ENCODE data around the gene LGALS9.

LGALS9 gene

DNA sequence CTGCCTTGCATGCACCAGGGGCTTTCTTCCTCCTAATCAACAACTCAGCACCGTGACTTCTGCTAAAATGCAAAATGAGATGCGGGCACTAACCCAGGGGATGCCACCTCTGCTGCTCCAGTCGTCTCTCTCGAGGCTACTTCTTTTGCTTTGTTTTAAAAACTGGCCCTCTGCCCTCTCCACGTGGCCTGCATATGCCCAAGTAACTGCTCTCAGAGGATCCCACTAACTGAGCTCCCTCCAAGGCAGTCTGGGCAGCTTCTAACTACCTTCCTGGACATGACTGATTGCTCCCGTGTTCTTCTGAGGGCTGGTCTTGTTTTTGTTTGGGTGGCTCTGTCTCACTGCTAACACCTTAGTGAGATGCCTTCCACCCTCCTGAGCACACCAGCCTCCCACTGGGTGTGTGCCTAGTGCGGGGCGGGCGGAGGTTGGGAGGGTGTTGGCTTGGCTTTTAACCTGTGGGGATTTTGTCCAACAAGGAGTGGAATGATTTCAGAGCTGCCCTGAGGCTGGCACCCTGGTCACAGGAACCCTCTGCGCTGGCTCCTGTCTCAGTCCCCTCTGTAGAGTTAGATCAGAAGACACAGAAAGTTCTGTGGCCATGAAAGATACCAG lies 8.9 kb upstream of the LGALS9 start:
- TF ChIP-seq, protein P1, sequence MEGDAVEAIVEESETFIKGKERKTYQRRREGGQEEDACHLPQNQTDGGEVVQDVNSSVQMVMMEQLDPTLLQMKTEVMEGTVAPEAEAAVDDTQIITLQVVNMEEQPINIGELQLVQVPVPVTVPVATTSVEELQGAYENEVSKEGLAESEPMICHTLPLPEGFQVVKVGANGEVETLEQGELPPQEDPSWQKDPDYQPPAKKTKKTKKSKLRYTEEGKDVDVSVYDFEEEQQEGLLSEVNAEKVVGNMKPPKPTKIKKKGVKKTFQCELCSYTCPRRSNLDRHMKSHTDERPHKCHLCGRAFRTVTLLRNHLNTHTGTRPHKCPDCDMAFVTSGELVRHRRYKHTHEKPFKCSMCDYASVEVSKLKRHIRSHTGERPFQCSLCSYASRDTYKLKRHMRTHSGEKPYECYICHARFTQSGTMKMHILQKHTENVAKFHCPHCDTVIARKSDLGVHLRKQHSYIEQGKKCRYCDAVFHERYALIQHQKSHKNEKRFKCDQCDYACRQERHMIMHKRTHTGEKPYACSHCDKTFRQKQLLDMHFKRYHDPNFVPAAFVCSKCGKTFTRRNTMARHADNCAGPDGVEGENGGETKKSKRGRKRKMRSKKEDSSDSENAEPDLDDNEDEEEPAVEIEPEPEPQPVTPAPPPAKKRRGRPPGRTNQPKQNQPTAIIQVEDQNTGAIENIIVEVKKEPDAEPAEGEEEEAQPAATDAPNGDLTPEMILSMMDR (IDR thresholded peaks at IDR 0.05; ENCODE audit: control extremely low read depth, extremely low read depth, low read depth, missing control alignments) = no peak
- ChIA-PET CTCF (interaction anchor here (1.1 to 6.3 kb wide), 6 partner anchors 11 to 32 kb away, joined by 3 to 33 read pairs (median 6); no protein-coding TSS in a partner anchor), POLR2A (no interaction called here)
- DNase-seq (ENCODE audit: extremely low spot score) = no peak

DNA sequence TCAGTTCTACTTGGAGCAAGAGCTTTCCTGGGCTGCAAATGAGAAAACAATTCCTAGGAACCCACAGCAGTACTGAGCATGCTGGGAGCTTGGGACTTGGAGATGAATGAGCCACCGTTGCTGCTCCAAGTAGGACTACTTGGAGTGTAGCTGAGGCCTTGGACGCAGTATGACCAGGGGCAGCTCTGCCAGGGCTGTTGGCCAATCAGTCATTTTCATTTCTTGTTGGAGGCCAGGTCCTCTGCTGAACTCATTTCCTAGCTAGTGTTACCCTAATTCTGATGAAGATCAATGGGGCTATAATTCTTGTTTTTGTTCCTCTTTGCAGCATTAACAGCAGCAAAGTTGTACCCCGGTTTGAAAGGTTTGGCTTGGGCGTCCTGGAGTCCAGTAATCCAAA lies 8.0 kb upstream of the LGALS9 start:
- no peak for DNase-seq (ENCODE audit: extremely low spot score)
- POLR2A ChIA-PET = no interaction called here
- CTCF ChIA-PET = interaction anchor here (0.8 to 6.3 kb wide), 7 partner anchors 8 to 32 kb away, joined by 3 to 33 read pairs (median 7); no protein-coding TSS in a partner anchor
- TF ChIP-seq, protein P1 (IDR thresholded peaks at IDR 0.05; ENCODE audit: control extremely low read depth, extremely low read depth, low read depth, missing control alignments) = no peak

DNA sequence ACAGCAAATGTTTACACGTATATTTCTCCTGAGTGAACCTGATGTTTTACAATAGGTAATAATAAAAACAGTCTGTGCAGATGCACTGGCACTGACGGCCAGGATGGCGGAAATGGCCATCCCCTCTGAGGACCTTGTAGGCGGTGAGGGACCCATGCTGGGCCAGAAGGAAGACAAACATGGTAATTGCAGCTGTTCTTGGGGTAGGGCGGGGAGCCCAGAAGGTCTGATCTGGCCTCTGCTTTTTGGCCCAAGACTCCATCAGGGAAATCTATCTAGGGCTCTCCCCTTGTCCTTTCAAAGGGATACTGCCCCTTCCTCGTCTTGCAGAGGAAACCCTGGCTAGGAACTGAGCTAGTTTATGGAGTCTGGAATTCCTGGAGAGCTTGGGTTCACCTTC lies 7.4 kb upstream of the LGALS9 start:
- ChIA-PET CTCF (interaction anchor here (0.8 to 6.3 kb wide), 10 partner anchors 9 to 388 kb away, joined by 3 to 33 read pairs (median 8); no protein-coding TSS in a partner anchor), POLR2A (no interaction called here)
- DNase-seq (ENCODE audit: extremely low spot score) = no peak
- TF ChIP-seq, protein P1 (IDR thresholded peaks at IDR 0.05; ENCODE audit: control extremely low read depth, extremely low read depth, low read depth, missing control alignments) = no peak

DNA sequence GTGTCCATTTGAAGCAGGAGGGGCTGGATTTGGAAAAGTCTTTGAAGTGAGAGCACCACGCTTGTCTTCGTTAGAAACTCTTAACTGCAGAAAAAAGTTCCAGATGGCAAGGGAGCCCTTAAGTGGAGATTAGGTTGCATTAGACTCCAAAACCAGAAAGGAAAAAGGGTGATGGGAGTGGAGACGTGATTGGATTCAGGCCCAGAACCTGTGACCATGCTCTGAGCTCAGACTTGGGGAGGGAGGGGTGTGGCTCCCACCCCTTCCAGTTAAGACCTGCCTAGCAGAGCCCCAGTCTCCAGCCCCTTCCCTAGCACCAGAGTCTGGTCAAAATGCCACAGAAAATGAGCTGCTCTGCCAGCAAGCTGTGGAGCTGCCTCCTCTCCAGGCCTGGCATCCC lies 6.4 kb upstream of the LGALS9 start:
- no peak for DNase-seq (ENCODE audit: extremely low spot score)
- POLR2A ChIA-PET = no interaction called here
- CTCF ChIA-PET = interaction anchor here (1.3 to 6.3 kb wide), 7 partner anchors 10 to 388 kb away, joined by 3 to 33 read pairs (median 8); no protein-coding TSS in a partner anchor
- TF ChIP-seq, protein P1 (IDR thresholded peaks at IDR 0.05; ENCODE audit: control extremely low read depth, extremely low read depth, low read depth, missing control alignments) = no peak

DNA sequence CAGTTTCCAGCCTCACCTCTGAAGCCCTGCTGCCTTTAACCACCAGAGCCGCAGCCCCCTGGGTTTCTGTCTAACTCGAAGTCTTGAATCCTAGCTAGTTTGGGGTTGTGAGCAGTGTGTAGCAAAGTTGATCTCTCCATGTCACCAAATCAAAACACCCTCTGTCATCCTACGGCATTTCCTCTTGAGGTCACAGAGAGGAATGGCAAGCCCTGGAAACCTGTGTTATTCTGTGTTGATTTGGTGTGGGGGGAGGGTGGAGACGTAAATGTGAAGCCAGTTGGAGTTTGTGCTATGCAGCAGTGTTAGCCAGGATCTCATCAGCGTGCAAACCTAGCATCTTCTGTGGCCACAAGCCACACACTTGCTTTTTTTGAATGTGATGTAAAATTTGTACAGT lies 5.1 kb upstream of the LGALS9 start:
- TF ChIP-seq, protein P1 (IDR thresholded peaks at IDR 0.05; ENCODE audit: control extremely low read depth, extremely low read depth, low read depth, missing control alignments) = no peak
- ChIA-PET CTCF (interaction anchor here (2.7 to 6.3 kb wide), 2 partner anchors 22 to 26 kb away, joined by 11 to 33 read pairs; no protein-coding TSS in a partner anchor), POLR2A (no interaction called here)
- no peak for DNase-seq (ENCODE audit: extremely low spot score)

DNA sequence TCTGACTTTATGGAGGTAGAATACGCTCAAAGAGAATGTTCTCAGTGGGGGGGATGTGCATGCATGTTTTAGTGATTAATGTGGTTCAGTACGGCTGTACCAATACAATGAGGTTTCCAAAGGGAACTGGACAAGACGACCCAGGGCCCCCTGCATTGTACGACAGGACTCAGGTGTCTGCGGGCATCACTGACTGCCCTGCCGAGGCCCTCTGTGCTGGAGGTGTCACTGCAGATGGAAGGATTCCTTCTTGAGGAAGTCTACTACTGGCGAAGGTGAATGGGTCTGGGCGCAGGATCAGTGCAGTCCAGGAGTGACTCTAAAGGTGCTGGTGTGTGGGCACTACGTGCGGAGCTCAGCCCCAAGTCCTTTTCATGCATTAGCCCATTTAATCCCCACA lies 3.5 kb upstream of the LGALS9 start:
- ChIA-PET CTCF (interaction anchor here (9.8 kb wide), 1 partner anchor 26 kb away, joined by 75 read pairs; no protein-coding TSS in a partner anchor), POLR2A (no interaction called here)
- no peak for DNase-seq (ENCODE audit: extremely low spot score)
- TF ChIP-seq, protein P1 (IDR thresholded peaks at IDR 0.05; ENCODE audit: control extremely low read depth, extremely low read depth, low read depth, missing control alignments) = no peak
